H1 (cell line): ENCODE results near the gene CYP2W1. TPM values are rescaled to one million over a fixed set of nuclear protein-coding genes. Genes with fewer than 3 reads are reported as not detected.

Source experiments
- CTCF ChIA-PET: fragments of 300-600 bp; sonication (Branson Sonifier 250); formaldehyde crosslinking; loops from one replicate; lab custom pipeline; 2021; ENCODE audit not compliant: partially characterized antibody; lab: Charles Lee
- POLR2A ChIA-PET: fragments of 300-600 bp; sonication (Branson Sonifier 250); formaldehyde crosslinking; loops from one replicate; lab custom pipeline; 2021; ENCODE audit warnings: inconsistent platforms; ENCODE audit not compliant: partially characterized antibody; lab: Charles Lee
- DNase-seq, 2 experiments: peaks; one replicate each; pipeline versions ENCODE4 v3.0.0 to v3.0.0-alpha.2; 2010 to 2022; ENCODE audit warnings: low spot score in 2 of 2, low read depth in 1 of 2, mixed read lengths in 1 of 2
- FAIRE-seq: peaks from 2 replicates; lab custom pipeline; 2011; peaks lifted over from hg19 to GRCh38; lab: Jason Lieb, UNC
- H2AFZ ChIP-seq: 2 replicates; pipeline ENCODE4 v1.8.1; 2012; ENCODE audit warnings: low read length, inconsistent platforms
- H2AK5ac ChIP-seq: 2 replicates; pipeline ENCODE4 v1.6.1; 2013; ENCODE audit warnings: low read depth, low read length
- H2BK120ac ChIP-seq: replicated peaks from 2 replicates; pipeline ENCODE3; 2013; ENCODE audit warnings: low read depth, low read length, inconsistent platforms
- H2BK12ac ChIP-seq: 2 replicates; pipeline ENCODE4 v1.6.1; 2013; ENCODE audit warnings: low read depth, low read length
- H2BK15ac ChIP-seq: 2 replicates; pipeline ENCODE4 v1.6.1; 2013; ENCODE audit warnings: low read length
- H2BK20ac ChIP-seq: 2 replicates; pipeline ENCODE4 v1.6.1; 2013; ENCODE audit warnings: low read length
- H2BK5ac ChIP-seq: 2 replicates; pipeline ENCODE4 v1.6.1; 2013; ENCODE audit warnings: low read depth, low read length
- H3K14ac ChIP-seq: 2 replicates; pipeline ENCODE4 v1.6.1; 2013; ENCODE audit warnings: inconsistent platforms; ENCODE audit not compliant: insufficient read length
- H3K18ac ChIP-seq: 2 replicates; pipeline ENCODE4 v1.6.1; 2013; ENCODE audit warnings: low read length; ENCODE audit errors: extremely low read depth
- H3K23ac ChIP-seq: 2 replicates; pipeline ENCODE4 v1.6.1; 2013; ENCODE audit warnings: inconsistent platforms; ENCODE audit not compliant: insufficient read length
- H3K23me2 ChIP-seq: 2 replicates; pipeline ENCODE4 v1.6.1; 2013; ENCODE audit warnings: low read depth, low read length
- H3K27ac ChIP-seq: 2 replicates; pipeline ENCODE4 v1.6.1; 2011; ENCODE audit warnings: low read depth, low read length, inconsistent platforms
- H3K27me3 ChIP-seq, 4 experiments: replicated peaks in 1 of 4; 1 replicate in 1 of 4; 2 replicates in 3 of 4; pipeline versions ENCODE4 v1.6.1 to v1.8.1; 2011 to 2013; ENCODE audit warnings: low read length in 3 of 4, mild to moderate bottlenecking in 3 of 4, inconsistent platforms in 2 of 4, mixed read lengths in 2 of 4, moderate library complexity in 1 of 4; ENCODE audit not compliant: control insufficient read depth in 3 of 4, insufficient read depth in 3 of 4; ENCODE audit errors: extremely low read depth in 1 of 4
- H3K36me3 ChIP-seq, 4 experiments: 2 replicates each; pipeline versions ENCODE4 v1.6.1 to v1.8.1; 2011 to 2013; ENCODE audit warnings: mild to moderate bottlenecking in 4 of 4, low read length in 3 of 4, moderate library complexity in 2 of 4, control low read depth in 1 of 4, inconsistent platforms in 1 of 4; ENCODE audit not compliant: insufficient read depth in 4 of 4, control insufficient read depth in 2 of 4
- H3K4ac ChIP-seq: replicated peaks from 2 replicates; pipeline ENCODE3; 2013; ENCODE audit warnings: low read length, low read depth, mixed read lengths, inconsistent platforms; ENCODE audit not compliant: insufficient read length
- H3K4me1 ChIP-seq, 4 experiments: replicated peaks in 1 of 4; 1 replicate in 1 of 4; 2 replicates in 3 of 4; pipeline versions ENCODE4 v1.6.1 to v1.8.1; 2011 to 2013; ENCODE audit warnings: low read length in 3 of 4, inconsistent platforms in 2 of 4, mixed read lengths in 1 of 4; ENCODE audit not compliant: insufficient read depth in 4 of 4, control insufficient read depth in 3 of 4
- H3K4me2 ChIP-seq, 2 experiments: 2 replicates each; pipeline versions ENCODE4 v1.6.1 to v1.8.1; 2011 to 2013; ENCODE audit warnings: low read depth in 2 of 2, low read length in 2 of 2, control low read depth in 1 of 2, inconsistent platforms in 1 of 2, mild to moderate bottlenecking in 1 of 2; ENCODE audit not compliant: insufficient read depth in 1 of 2
- H3K4me3 ChIP-seq, 4 experiments: fragments of 200-600, 300-600 bp in 1 of 4; sonication (generic), shearing (Covaris generic), sonication (Bioruptor Twin) in 1 of 4; 2 replicates each; pipeline versions ENCODE4 v1.5.1 to v1.8.1; 2011 to 2016; ENCODE audit warnings: low read length in 4 of 4, low read depth in 3 of 4, control low read depth in 2 of 4, inconsistent platforms in 2 of 4, mild to moderate bottlenecking in 2 of 4, mixed read lengths in 1 of 4, moderate library complexity in 1 of 4; ENCODE audit not compliant: insufficient read depth in 2 of 4; ENCODE audit errors: extremely low read depth in 1 of 4
- H3K56ac ChIP-seq: replicated peaks from 2 replicates; pipeline ENCODE3; 2013; ENCODE audit warnings: low read depth, mild to moderate bottlenecking, mixed read lengths, low read length, inconsistent platforms; ENCODE audit not compliant: insufficient read length
- H3K79me1 ChIP-seq: 2 replicates; pipeline ENCODE4 v1.6.1; 2013; ENCODE audit warnings: low read depth, low read length, control low read depth
- H3K79me2 ChIP-seq, 2 experiments: 2 replicates each; pipeline versions ENCODE4 v1.6.1 to v1.8.1; 2012 to 2013; ENCODE audit warnings: low read length in 2 of 2, mild to moderate bottlenecking in 2 of 2, inconsistent platforms in 1 of 2; ENCODE audit not compliant: insufficient read depth in 2 of 2, control insufficient read depth in 1 of 2
- H3K9ac ChIP-seq, 4 experiments: replicated peaks in 1 of 4; 1 replicate in 1 of 4; 2 replicates in 3 of 4; pipeline versions ENCODE4 v1.6.1 to v1.8.1; 2011 to 2013; ENCODE audit warnings: low read depth in 3 of 4, low read length in 3 of 4, control low read depth in 2 of 4, mild to moderate bottlenecking in 2 of 4, moderate library complexity in 2 of 4, inconsistent platforms in 1 of 4; ENCODE audit errors: extremely low read depth in 1 of 4
- H3K9me3 ChIP-seq, 2 experiments: 2 replicates each; pipeline versions ENCODE4 v1.6.1 to v1.8.1; 2012 to 2013; ENCODE audit warnings: mild to moderate bottlenecking in 2 of 2, moderate library complexity in 2 of 2, control low read depth in 1 of 2, inconsistent platforms in 1 of 2, low read depth in 1 of 2, low read length in 1 of 2, mixed read lengths in 1 of 2; ENCODE audit not compliant: insufficient read depth in 2 of 2
- H4K20me1 ChIP-seq, 2 experiments: replicated peaks in 1 of 2; 2 replicates each; pipeline versions ENCODE3 to v1.8.1; 2011 to 2013; ENCODE audit warnings: inconsistent platforms in 2 of 2, low read length in 2 of 2, mild to moderate bottlenecking in 1 of 2; ENCODE audit not compliant: insufficient read depth in 2 of 2, control insufficient read depth in 1 of 2
- H4K5ac ChIP-seq: 2 replicates; pipeline ENCODE4 v1.6.1; 2013; ENCODE audit warnings: low read length, low read depth, mixed read lengths, inconsistent platforms; ENCODE audit not compliant: insufficient read length
- H4K8ac ChIP-seq: 2 replicates; pipeline ENCODE4 v1.8.0; 2013; ENCODE audit warnings: mild to moderate bottlenecking, moderate library complexity, low read length, inconsistent platforms; ENCODE audit not compliant: insufficient read depth; ENCODE audit errors: extremely low read depth
- H4K91ac ChIP-seq: replicated peaks from 2 replicates; pipeline ENCODE3; 2013; ENCODE audit warnings: low read length, mixed read lengths, inconsistent platforms; ENCODE audit not compliant: insufficient read length
- ATF2 ChIP-seq: IDR thresholded peaks from 2 replicates; pipeline ENCODE4 v1.6.1; 2012; ENCODE audit warnings: low read length, inconsistent platforms
- BRCA1 ChIP-seq: IDR thresholded peaks from 2 replicates; pipeline ENCODE4 v1.6.1; 2012; ENCODE audit warnings: low read depth, low read length, improper control_type of control experiment
- CEBPB ChIP-seq: IDR thresholded peaks from 2 replicates; pipeline ENCODE4 v1.6.1; 2012; ENCODE audit warnings: low read depth, low read length
- FOSL1 ChIP-seq: IDR thresholded peaks from 2 replicates; pipeline ENCODE4 v1.6.1; 2011; ENCODE audit warnings: mild to moderate bottlenecking, low read depth, low read length, moderate library complexity; ENCODE audit not compliant: insufficient read depth
- GTF2F1 ChIP-seq: IDR thresholded peaks from 2 replicates; pipeline ENCODE4 v1.6.1; 2012; ENCODE audit warnings: low read depth, low read length, improper control_type of control experiment, borderline replicate concordance
- SAP30 ChIP-seq: fragments of 300-600 bp; sonication (generic); IDR thresholded peaks from 2 replicates; pipeline ENCODE4 v1.7.1; 2012; ENCODE audit warnings: low read length, moderate library complexity, mild to moderate bottlenecking, inconsistent platforms; ENCODE audit not compliant: insufficient read depth, insufficient replicate concordance
- SP2 ChIP-seq: IDR thresholded peaks from 2 replicates; pipeline ENCODE4 v1.6.1; 2012; ENCODE audit warnings: mild to moderate bottlenecking, low read length, inconsistent platforms
- WGBS, 2 experiments: shearing (Covaris generic) in 1 of 2; methylation state at CpG; one replicate each; pipeline versions ENCODE4 v1.1.6 to v1.1.7; 2013 to 2015; ENCODE audit warnings: low lambda C conversion rate in 2 of 2, mixed read lengths in 2 of 2, inconsistent platforms in 1 of 2, low coverage in 1 of 2, missing lambda C conversion rate in 1 of 2; ENCODE audit not compliant: insufficient replicate concordance in 2 of 2, insufficient coverage in 1 of 2, insufficient read length in 1 of 2; ENCODE audit errors: extremely low coverage in 1 of 2, missing lambda C conversion rate in 1 of 2; 5-methylcytosine and 5-hydroxymethylcytosine counted together
- polyA plus RNA-seq, 7 experiments: library from polyadenylated mRNA; depleted of rRNA in 3 of 7; stranded (reverse) in 5 of 7; unstranded in 2 of 7; fragments of >200 nt in 5 of 7; fragments of 200-250 nt in 2 of 7; gene quantifications; 1 replicate in 5 of 7; 2 replicates in 1 of 7; 4 replicates in 1 of 7; pipeline versions ENCODE4 v1.2.1 to v1.2.3, GENCODE V29; 2011 to 2013; ENCODE audit warnings: missing spikeins in 2 of 7, mixed read lengths in 2 of 7
- total RNA-seq: library from RNA; stranded (reverse); fragmentation: NEBNext Ultra II Directional; extraction: Animal tissue kit (Norgen Biotek cat#: 25700); gene quantifications from 2 replicates; pipeline ENCODE4 v1.2.1, GENCODE V29; 2021
- TF ChIP-seq, protein P1 (sequence below): IDR thresholded peaks from 2 replicates; pipeline ENCODE4 v1.6.1; 2011; ENCODE audit warnings: low read length, improper control_type of control experiment

CYP2W1 gene
- total and polyA plus RNA-seq, 2 of the 8 experiments (the other 6 are each of a cell fraction or from before 2014, with no cell fraction given) = not detected

- Histone ChIP-seq H3K9ac (no peak overlapping the region), H3K4me2 (no peak overlapping the region), H3K23me2 (no peaks in the 10 kb centered on the region), H2BK5ac (no peak overlapping the region; the same call in 1 of the 2 replicates), H3K4me1 (no peaks in the 10 kb centered on the region), H3K79me2 (no peaks in the 10 kb centered on the region; a peak in 1 of 4 replicates), H3K56ac (no peak overlapping the region), H3K36me3 (no peaks in the 10 kb centered on the region; a peak in 1 of 8 replicates), H3K14ac (no peak overlapping the region), H3K79me1 (peaks cover 6% of the 10 kb centered on the region), H3K27me3 (no peaks in the 10 kb centered on the region), H3K18ac (no peak overlapping the region), H3K9me3 (peaks cover 0 to 8% of the 10 kb centered on the region in 2 experiments; a peak in 1 of 4 replicates), H2BK20ac (no peak overlapping the region), H3K4me3 (no peak overlapping the region), H2BK120ac (no peak overlapping the region), H4K5ac (no peak overlapping the region), H2BK12ac (peak overlapping the region; percentile 17; the same call in 1 of the 2 replicates), H3K23ac (no peak overlapping the region), H4K91ac (no peak overlapping the region)
- DNase-seq = no peak
- POLR2A ChIA-PET = no interaction called here
- 87% methylated on average over 44 of the region's 51 CpGs; no CpG with 5 or more reads in 1 of the 2 experiments for WGBS, 2 experiments
- TF ChIP-seq CEBPB (no peak), SAP30 (no peak), FOSL1 (no peak), ATF2 (no peak), BRCA1 (no peak), GTF2F1 (no peak), SP2 (no peak)
- TF ChIP-seq, protein P1, sequence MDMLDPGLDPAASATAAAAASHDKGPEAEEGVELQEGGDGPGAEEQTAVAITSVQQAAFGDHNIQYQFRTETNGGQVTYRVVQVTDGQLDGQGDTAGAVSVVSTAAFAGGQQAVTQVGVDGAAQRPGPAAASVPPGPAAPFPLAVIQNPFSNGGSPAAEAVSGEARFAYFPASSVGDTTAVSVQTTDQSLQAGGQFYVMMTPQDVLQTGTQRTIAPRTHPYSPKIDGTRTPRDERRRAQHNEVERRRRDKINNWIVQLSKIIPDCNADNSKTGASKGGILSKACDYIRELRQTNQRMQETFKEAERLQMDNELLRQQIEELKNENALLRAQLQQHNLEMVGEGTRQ = no peak
- TF ChIP-seq, all 59 proteins: peak for 0
- H3K4ac ChIP-seq = no peak overlapping the region
- FAIRE-seq = no peak
- CTCF ChIA-PET = interaction anchor here (7.7 to 10.9 kb wide), 2 partner anchors 23 to 48 kb away, joined by 43 to 117 read pairs; no protein-coding TSS in a partner anchor
- no peak overlapping the region for H2AFZ ChIP-seq
- H2BK15ac ChIP-seq = no peak overlapping the region
- H4K20me1 ChIP-seq = peaks cover 1 to 6% of the 10 kb centered on the region in 2 experiments
- 0 out of 2 replicates have a peak overlapping the region, but pooled peaks have one; percentile 24 for H2AK5ac ChIP-seq
- no peak overlapping the region for H3K27ac ChIP-seq
- H4K8ac ChIP-seq = 0 out of 2 replicates have a peak overlapping the region, but pooled peaks have one; percentile 51
Observed at GRCh38 chr7:1016577-1017531, 33.9 kb downstream of the CYP2W1 start.
